ENCODE measurements around the gene CHERP.

CHERP gene

DNA sequence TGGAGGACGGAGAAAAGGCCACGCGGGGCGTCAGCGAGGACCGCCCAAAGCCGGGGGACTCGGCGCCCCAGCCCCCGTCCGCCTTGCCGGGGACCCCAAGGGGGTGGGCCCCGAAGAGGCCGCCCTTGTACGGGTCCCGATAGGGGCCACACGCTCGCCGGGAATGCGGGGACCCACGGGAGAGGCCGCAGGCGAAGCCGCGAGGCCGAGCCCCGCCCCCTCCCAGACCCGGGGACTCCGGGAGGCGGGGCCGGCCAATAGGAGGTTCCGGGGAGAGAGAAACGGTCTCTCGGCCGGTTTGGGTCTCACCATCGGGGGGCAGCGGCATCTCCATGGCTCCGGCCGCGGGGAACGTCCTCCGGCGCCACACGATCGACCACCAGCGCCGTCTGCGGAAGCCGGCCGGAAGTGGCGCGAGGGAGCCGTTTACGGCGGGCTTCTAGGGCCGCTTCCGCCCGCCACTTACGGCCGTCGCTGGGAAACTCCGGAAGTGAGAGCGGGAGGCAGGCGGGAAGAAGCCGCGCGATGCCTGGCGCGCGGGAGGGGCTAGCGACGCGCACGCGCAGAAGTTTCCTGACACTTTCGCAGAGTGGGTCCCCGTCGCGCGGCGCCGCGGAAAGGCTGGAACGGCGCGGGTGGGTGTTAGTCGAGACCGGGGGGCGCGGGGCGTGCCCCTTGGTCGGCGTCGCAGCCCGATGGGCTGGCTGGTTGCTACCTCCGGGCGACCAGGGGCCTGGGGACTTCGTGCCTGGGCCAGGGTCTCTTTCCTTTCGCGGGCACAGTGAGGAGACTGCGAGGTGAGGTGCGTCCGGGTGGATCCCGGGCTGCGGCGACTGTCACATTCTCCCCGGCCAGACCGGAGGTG, at the start of gene CHERP:
Gene CHERP, minus strand, starts transcription at position 393 of the 865 bp plus-strand sequence. Its CDS starts 59 bp downstream, at position 334.
- peak; percentile 94 to 95 for DNase-seq

DNA sequence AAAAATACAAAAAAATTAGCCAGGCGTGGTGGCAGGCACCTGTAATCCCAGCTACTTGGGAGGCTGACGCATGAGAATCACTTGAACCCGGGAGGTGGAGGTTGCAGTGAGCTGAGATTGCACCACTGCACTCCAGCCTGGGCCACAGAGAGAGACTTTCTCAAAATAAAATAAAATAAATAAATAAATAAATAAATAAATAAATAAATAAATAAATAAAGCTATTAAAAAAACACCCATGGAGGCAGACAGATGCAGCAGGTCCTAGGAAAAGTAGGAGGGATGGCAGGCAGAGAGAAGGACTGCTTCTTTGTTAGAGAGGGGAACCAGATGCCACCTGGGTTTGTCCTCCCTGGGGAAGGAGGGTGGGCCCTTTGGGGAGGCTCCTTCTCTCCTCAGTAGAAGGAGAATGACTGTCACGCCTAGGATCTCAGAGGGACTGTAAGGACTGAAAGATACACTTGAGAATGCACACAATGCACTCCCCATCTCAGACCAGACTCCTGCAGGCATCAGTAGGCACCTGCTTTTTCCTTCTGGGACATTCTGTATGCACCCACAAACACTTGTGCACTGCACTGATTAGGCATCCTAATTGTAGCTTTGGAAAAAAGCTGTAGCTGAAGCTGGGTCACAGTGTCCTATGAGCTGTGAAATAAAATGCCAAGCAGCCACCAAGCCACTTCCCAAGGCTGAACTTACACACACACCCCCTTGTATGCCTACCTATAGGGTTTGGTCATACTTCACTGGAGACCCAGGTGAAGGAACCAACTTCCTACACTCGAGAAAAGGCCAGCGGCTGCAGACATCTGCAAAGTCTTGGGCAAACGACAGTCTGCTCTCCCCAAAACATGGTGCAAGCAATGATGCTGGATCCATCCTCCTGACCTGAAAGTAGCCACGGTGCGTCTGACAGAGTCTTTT, 48.9 kb upstream of the CHERP start:
- DNase-seq, result no peak

GRCh38 chr19:16589917-16590316, 47.7 kb upstream of the CHERP start:
- DNase-seq, result no peak

DNA sequence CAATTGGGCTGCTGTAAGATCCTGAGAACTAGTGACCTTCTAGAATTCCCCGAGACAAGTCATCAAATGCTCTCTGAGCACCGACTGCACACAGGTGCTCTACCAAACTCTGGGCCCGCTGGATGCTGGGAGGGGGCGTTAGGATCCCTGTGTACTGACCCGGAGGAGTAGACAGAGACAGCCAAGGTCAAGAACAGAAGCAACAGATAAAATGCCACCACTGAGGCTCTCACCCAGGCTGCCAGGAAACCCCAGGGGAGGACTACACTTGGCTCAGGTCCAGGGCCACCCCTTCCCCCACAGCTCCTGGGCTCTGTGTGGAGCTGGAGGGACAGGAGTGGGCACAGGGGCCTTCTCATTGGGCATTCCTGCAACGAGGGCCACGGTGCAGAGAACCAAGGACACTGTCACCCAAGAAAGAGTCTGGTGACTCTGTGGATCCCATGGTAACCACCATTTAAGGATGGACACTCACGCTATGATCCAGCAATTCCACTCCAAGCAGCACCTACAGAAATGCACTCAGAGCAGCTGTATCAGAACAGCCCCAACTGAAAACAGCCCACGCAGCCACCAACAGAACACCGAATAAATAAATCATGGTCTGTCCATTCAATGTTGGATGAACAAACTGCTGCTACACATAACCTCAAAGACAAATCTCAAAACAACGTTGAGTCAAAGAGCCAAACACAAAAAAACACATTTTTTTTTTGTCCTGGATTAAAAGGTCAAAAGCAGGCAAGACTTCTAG, 46.8 kb upstream of the CHERP start:
- no peak for DNase-seq

DNA sequence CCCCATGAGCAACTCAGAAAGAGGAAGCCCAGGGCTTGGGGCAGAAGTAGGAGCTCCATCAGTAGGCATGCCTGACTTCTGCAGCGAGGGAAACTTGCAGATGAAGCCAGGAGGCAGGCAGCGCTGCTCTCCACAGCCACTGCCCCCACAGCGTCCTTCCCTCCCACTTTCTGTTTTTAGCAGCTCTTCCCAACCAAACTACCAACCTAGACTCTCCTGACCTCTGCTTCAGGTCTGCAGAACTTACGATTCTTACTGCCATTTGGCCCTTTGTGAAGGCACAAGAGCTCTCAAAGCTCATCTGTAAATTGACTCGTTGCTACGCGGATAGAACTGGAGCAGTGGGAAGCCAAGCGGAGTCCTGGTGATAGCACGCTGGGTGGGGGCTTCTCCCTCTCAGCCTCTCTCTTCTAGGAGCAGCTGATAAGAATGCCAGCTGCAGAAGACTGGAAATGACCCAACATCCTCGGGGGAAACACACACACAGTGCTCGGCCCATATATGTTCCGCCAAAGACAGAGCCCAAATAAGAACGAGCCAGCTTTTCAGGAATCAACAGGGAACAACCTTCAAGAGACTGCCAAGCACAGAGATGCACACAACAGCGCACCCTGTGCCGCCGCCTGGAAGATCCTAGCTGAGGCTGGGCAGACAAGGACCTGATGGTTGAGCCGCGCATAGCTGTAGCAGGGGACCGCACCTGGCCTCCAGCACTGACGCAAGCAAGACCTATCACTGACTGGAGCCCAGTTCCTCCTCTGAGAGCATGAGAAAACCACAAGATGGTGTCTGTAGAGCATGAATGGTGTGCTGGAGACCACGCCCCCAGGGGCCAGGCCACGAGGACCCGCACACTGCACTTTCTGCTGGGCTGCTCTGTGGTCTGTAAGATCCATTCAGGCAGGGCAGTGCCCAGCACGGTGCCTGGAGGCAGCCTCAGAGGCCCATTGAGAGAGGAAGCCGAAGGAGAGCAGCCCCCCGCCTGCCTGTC, 45.9 kb upstream of the CHERP start:
- DNase-seq, result peak; percentile 68 to 83

GRCh38 chr19:16586991-16587832, 45.0 kb upstream of the CHERP start:
- DNase-seq, result peak; percentile 45 to 76

GRCh38 chr19:16586477-16586871, 44.2 kb upstream of the CHERP start:
- no peak for DNase-seq

GRCh38 chr19:16585808-16586476, 43.7 kb upstream of the CHERP start:
- peak; percentile 50 to 76 for DNase-seq

GRCh38 chr19:16585094-16585801, 43.0 kb upstream of the CHERP start:
- no peak for DNase-seq

GRCh38 chr19:16584248-16585093, 42.2 kb upstream of the CHERP start:
- peak; percentile 95 to 96 for DNase-seq

GRCh38 chr19:16582486-16583261, 40.4 kb upstream of the CHERP start:
- DNase-seq, result no peak

- DNase-seq, result no peak
Observed at GRCh38 chr19:16581971-16582343, 39.7 kb upstream of the CHERP start.

GRCh38 chr19:16581145-16581970, 39.1 kb upstream of the CHERP start:
- DNase-seq, result no peak

GRCh38 chr19:16579381-16579780, 37.1 kb upstream of the CHERP start:
- no peak for DNase-seq

GRCh38 chr19:16577531-16577985, 35.3 kb upstream of the CHERP start:
- no peak for DNase-seq

DNA sequence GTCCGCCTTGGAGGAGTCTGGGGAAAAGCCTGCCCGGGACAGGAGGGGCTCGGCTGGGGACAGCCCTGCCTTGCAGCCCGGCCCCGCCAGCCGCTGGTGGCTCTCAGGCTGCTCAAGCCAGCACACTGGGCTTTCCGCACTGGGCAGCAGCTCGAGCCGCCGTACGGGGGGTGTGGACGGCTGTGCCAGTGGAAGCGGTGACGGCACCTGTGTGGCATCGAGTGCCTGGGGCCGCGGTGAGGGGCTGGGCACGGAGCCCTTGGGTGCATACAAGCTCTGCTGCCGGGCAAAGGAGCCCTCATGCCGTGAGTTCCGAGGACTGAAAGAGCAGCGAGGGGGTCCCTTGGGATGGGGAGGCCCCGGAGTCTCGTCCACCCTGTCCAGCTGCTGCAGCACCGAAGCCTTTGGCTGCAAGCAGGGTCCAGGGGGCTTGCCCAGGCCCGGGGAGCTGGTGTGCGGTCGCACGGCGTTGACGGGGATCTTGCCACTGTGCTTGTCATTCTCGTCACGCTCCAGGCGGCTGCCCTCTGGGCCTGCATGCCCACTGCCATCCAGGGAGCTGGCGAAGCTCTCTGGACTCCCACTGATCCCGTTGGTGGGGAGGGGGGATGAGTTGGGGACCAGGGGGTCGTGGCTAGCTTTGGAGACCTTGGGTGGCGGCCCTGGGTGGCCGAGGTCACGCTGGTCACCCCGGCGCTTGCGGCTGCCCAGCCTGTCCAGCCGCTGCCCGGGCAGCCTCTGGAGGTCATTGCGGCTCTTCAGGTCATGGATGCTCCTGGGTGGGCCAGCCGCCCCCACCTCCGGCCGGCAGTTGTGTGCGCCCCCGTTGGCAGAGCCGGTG, 34.7 kb upstream of the CHERP start:
- DNase-seq, result no peak

All from CD4-positive, alpha-beta T cell treated with Interleukin-1 beta for 1 hour (primary cell).